Activated naive CD8-positive, alpha-beta T cell treated with anti-CD3 and anti-CD28 coated beads for 36 hours (primary cell): Measurements from ENCODE around the gene PAX1. TPM values are rescaled to one million over a fixed set of nuclear protein-coding genes. Genes with fewer than 3 reads are reported as not detected.

ENCODE experiments used
- DNase-seq: peaks from one replicate; pipeline ENCODE4 v3.0.0; 2021
- H3K27ac Mint-ChIP-seq: one replicate; pipeline ENCODE4 v1.8.0; 2022; ENCODE audit warnings: mild to moderate bottlenecking, moderate library complexity, mixed read lengths
- H3K27me3 Mint-ChIP-seq: one replicate; pipeline ENCODE4 v1.8.0; 2022; ENCODE audit warnings: mild to moderate bottlenecking, mixed read lengths
- H3K36me3 Mint-ChIP-seq: one replicate; pipeline ENCODE4 v1.8.0; 2021; ENCODE audit warnings: mild to moderate bottlenecking, mixed read lengths
- H3K4me1 Mint-ChIP-seq: one replicate; pipeline ENCODE4 v1.8.0; 2021; ENCODE audit warnings: mixed read lengths
- H3K4me3 Mint-ChIP-seq: one replicate; pipeline ENCODE4 v1.8.0; 2022; ENCODE audit warnings: mild to moderate bottlenecking, moderate library complexity, mixed read lengths
- H3K9me3 Mint-ChIP-seq: one replicate; pipeline ENCODE4 v1.8.0; 2022; ENCODE audit warnings: mixed read lengths
- total RNA-seq, 2 experiments: library from RNA; stranded (reverse); gene quantifications; one replicate each; pipeline ENCODE4 v1.2.3, GENCODE V29; 2021

PAX1 gene
- total RNA-seq, 2 experiments from 2014 or later = not detected

DNA sequence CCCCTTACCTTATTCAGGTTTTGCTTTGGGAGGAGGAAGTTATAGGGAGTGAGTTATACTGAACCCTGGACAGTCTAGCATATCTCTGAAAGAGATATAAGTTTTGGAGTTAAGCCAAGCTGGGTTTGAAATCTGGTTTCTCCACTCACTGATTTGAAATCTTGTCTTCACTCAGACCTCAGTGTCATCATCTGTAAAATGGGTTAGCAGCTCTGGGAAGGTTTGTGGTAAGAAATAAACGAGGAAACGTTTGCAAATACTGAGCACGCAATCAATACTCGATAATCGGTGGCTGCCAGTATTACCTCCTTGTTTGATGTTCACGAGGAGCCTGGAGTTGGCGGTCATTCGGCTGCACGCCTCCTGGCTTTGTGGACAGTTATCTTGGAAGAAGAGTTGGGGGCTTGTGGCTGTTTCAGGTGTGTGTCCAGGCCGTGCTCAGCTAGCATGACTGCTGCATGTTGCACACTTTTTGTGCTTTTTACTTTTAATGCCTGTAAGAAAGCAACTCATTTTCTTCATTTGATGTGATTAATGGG, 61.8 kb downstream of the PAX1 start:
- no peak for DNase-seq
- no peaks in the 10 kb centered on the region for H3K4me1 Mint-ChIP-seq
- peaks cover 9% of the 10 kb centered on the region for H3K27me3 Mint-ChIP-seq
- no peak overlapping the region for H3K27ac Mint-ChIP-seq
- peaks cover 2% of the 10 kb centered on the region for H3K9me3 Mint-ChIP-seq
- H3K4me3 Mint-ChIP-seq = no peak overlapping the region
- H3K36me3 Mint-ChIP-seq = no peaks in the 10 kb centered on the region

DNA sequence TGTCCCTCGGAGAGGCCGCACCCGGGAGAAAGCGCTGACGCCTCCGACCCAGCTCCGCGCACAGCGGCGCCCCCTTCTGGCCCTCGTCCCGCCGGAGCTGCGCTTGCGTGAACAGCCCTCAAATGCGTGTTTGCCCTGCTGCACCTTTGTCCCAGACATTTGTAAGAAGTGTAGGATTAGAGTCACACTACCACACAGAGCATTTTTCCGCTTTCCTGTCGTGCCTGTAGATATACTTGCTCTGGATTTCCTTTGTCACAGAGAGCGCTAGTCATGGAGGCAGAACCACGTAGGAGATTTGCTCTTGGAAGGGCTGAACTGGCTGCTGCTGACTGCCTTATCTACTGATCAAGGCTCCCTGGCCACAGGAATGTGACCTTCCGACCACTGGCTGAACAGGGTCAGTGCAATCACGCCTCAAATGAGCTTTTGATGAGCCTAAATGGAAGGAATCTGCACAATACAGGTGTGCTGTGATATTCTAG, 62.3 kb downstream of the PAX1 start:
- peaks cover 2% of the 10 kb centered on the region for H3K9me3 Mint-ChIP-seq
- no peak overlapping the region for H3K27ac Mint-ChIP-seq
- no peak overlapping the region for H3K4me3 Mint-ChIP-seq
- H3K27me3 Mint-ChIP-seq = peaks cover 9% of the 10 kb centered on the region
- H3K4me1 Mint-ChIP-seq = no peaks in the 10 kb centered on the region
- no peaks in the 10 kb centered on the region for H3K36me3 Mint-ChIP-seq
- peak; percentile 2 for DNase-seq

Other genes with a start within 250 kb of the PAX1 start
- not detected for gene NKX2-2, start 191.6 kb upstream of the PAX1 start, total RNA-seq